H9 (cell line): Measurements from ENCODE around the gene CEP63. TPM values are rescaled to one million over a fixed set of nuclear protein-coding genes. Genes with fewer than 3 reads are reported as not detected.

Experiments used
- DNase-seq: peaks from one replicate; pipeline ENCODE4 v3.0.0-alpha.2; 2017
- H2AFZ ChIP-seq: one replicate; pipeline ENCODE4 v1.6.1; 2013; ENCODE audit warnings: mild to moderate bottlenecking, low read length, control low read depth, moderate library complexity
- H2AK5ac ChIP-seq: 2 replicates; pipeline ENCODE4 v1.6.1; 2013; ENCODE audit warnings: low read length, control low read depth, mixed read lengths; ENCODE audit not compliant: insufficient read length
- H2BK120ac ChIP-seq: one replicate; pipeline ENCODE4 v1.6.1; 2013; ENCODE audit warnings: low read depth, mild to moderate bottlenecking, low read length, control low read depth, inconsistent platforms; ENCODE audit not compliant: poor library complexity, severe bottlenecking
- H2BK12ac ChIP-seq: 2 replicates; pipeline ENCODE4 v1.6.1; 2013; ENCODE audit warnings: low read length, control low read depth, mixed read lengths, low read depth; ENCODE audit not compliant: insufficient read length
- H2BK15ac ChIP-seq: 2 replicates; pipeline ENCODE4 v1.6.1; 2013; ENCODE audit warnings: low read depth, low read length, control low read depth
- H2BK20ac ChIP-seq: one replicate; pipeline ENCODE4 v1.6.1; 2013; ENCODE audit warnings: low read depth, mild to moderate bottlenecking, low read length, control low read depth, inconsistent platforms; ENCODE audit not compliant: poor library complexity, severe bottlenecking
- H2BK5ac ChIP-seq: 2 replicates; pipeline ENCODE4 v1.6.1; 2013; ENCODE audit warnings: low read length, control low read depth, mixed read lengths; ENCODE audit not compliant: insufficient read length
- H3K14ac ChIP-seq: 2 replicates; pipeline ENCODE4 v1.6.1; 2013; ENCODE audit warnings: low read length, control low read depth; ENCODE audit not compliant: insufficient read depth
- H3K18ac ChIP-seq: 2 replicates; pipeline ENCODE4 v1.6.1; 2013; ENCODE audit warnings: low read depth, mild to moderate bottlenecking, mixed read lengths, low read length, control low read depth; ENCODE audit not compliant: insufficient read length
- H3K23ac ChIP-seq: 2 replicates; pipeline ENCODE4 v1.6.1; 2013; ENCODE audit warnings: low read length, control low read depth, mixed read lengths, low read depth; ENCODE audit not compliant: insufficient read length
- H3K23me2 ChIP-seq: 2 replicates; pipeline ENCODE4 v1.6.1; 2013; ENCODE audit warnings: low read depth, mild to moderate bottlenecking, mixed read lengths, low read length, control low read depth; ENCODE audit not compliant: insufficient read length, poor library complexity, severe bottlenecking
- H3K27ac ChIP-seq: 2 replicates; pipeline ENCODE4 v1.5.1; 2013; ENCODE audit warnings: low read length, control low read depth, mixed read lengths, low read depth; ENCODE audit not compliant: insufficient read length
- H3K27me3 ChIP-seq: 2 replicates; pipeline ENCODE4 v1.6.1; 2013; ENCODE audit warnings: low read length, control low read depth, inconsistent platforms; ENCODE audit not compliant: insufficient read depth
- H3K4ac ChIP-seq: 2 replicates; pipeline ENCODE4 v1.6.1; 2013; ENCODE audit warnings: low read depth, mild to moderate bottlenecking, control low read depth, inconsistent platforms, low read length, moderate library complexity
- H3K4me1 ChIP-seq: 2 replicates; pipeline ENCODE4 v1.6.1; 2013; ENCODE audit warnings: low read length, control low read depth, inconsistent platforms; ENCODE audit not compliant: insufficient read depth
- H3K4me2 ChIP-seq: 2 replicates; pipeline ENCODE4 v1.6.1; 2013; ENCODE audit warnings: low read length, control low read depth, mixed read lengths; ENCODE audit not compliant: insufficient read length, insufficient read depth
- H3K56ac ChIP-seq: 2 replicates; pipeline ENCODE4 v1.6.1; 2013; ENCODE audit warnings: low read depth, mild to moderate bottlenecking, mixed read lengths, low read length, control low read depth; ENCODE audit not compliant: insufficient read length
- H3K79me1 ChIP-seq: 2 replicates; pipeline ENCODE4 v1.6.1; 2013; ENCODE audit warnings: low read depth, mild to moderate bottlenecking, moderate library complexity, low read length, control low read depth, inconsistent platforms; ENCODE audit not compliant: insufficient read depth, poor library complexity, severe bottlenecking
- H3K79me2 ChIP-seq: 2 replicates; pipeline ENCODE4 v1.6.1; 2013; ENCODE audit warnings: low read length, control low read depth, inconsistent platforms; ENCODE audit not compliant: insufficient read depth
- H3K9ac ChIP-seq: 2 replicates; pipeline ENCODE4 v1.6.1; 2013; ENCODE audit warnings: low read length, control low read depth, mixed read lengths; ENCODE audit not compliant: insufficient read length; ENCODE audit errors: extremely low read depth
- H3K9me3 ChIP-seq: one replicate; pipeline ENCODE4 v1.6.1; 2013; ENCODE audit warnings: low read depth, low read length, inconsistent platforms; ENCODE audit not compliant: control insufficient read depth
- H3T11ph ChIP-seq: one replicate; pipeline ENCODE4 v1.6.1; 2013; ENCODE audit warnings: mild to moderate bottlenecking, low read length, control low read depth, inconsistent platforms
- H4K20me1 ChIP-seq: one replicate; pipeline ENCODE4 v1.6.1; 2013; ENCODE audit not compliant: control insufficient read depth, insufficient read length, insufficient read depth
- H4K5ac ChIP-seq: 2 replicates; pipeline ENCODE4 v1.6.1; 2013; ENCODE audit warnings: low read depth, mild to moderate bottlenecking, mixed read lengths, low read length, control low read depth; ENCODE audit not compliant: insufficient read length
- H4K8ac ChIP-seq: replicated peaks from 2 replicates; pipeline ENCODE4 v1.6.1; 2013; ENCODE audit warnings: low read length, control low read depth, mixed read lengths, low read depth; ENCODE audit not compliant: insufficient read length
- H4K91ac ChIP-seq: 2 replicates; pipeline ENCODE4 v1.6.1; 2013; ENCODE audit warnings: low read depth, mild to moderate bottlenecking, moderate library complexity, mixed read lengths, low read length, control low read depth; ENCODE audit not compliant: insufficient read length
- H3K27ac Mint-ChIP-seq, 3 experiments: 2 replicates in 2 of 3; 3 replicates in 1 of 3; pipeline ENCODE4 v1.8.0; 2020 to 2021; ENCODE audit warnings: mixed read lengths in 3 of 3, mild to moderate bottlenecking in 1 of 3, moderate library complexity in 1 of 3
- H3K27me3 Mint-ChIP-seq: 2 replicates; pipeline ENCODE4 v1.8.0; 2021; ENCODE audit warnings: low read depth, mild to moderate bottlenecking, moderate library complexity, mixed read lengths
- H3K36me3 Mint-ChIP-seq, 3 experiments: 2 replicates in 2 of 3; 3 replicates in 1 of 3; pipeline ENCODE4 v1.8.0; 2020 to 2021; ENCODE audit warnings: low read depth in 3 of 3, mixed read lengths in 3 of 3; ENCODE audit not compliant: insufficient read depth in 1 of 3
- H3K4me1 Mint-ChIP-seq, 2 experiments: 2 replicates each; pipeline ENCODE4 v1.8.0; 2020; ENCODE audit warnings: mixed read lengths in 2 of 2
- H3K4me3 Mint-ChIP-seq, 2 experiments: 2 replicates in 1 of 2; 3 replicates in 1 of 2; pipeline ENCODE4 v1.8.0; 2020 to 2021; ENCODE audit warnings: mild to moderate bottlenecking in 2 of 2, mixed read lengths in 2 of 2, moderate library complexity in 1 of 2
- H3K9me3 Mint-ChIP-seq, 2 experiments: 2 replicates in 1 of 2; 3 replicates in 1 of 2; pipeline ENCODE4 v1.8.0; 2020; ENCODE audit warnings: mild to moderate bottlenecking in 2 of 2, mixed read lengths in 2 of 2, moderate library complexity in 1 of 2
- CTCF ChIP-seq: fragments of 200-600 bp; sonication (generic); conservative IDR thresholded peaks from 3 replicates; pipeline ENCODE4 v1.8.0; 2021; ENCODE audit warnings: antibody characterized with exemption, mild to moderate bottlenecking
- WGBS: extraction: QIAGEN DNeasy Blood & Tissue Kit; methylation state at CpG from one replicate; pipeline ENCODE4 v1.1.7; 2013; ENCODE audit warnings: missing lambda C conversion rate, low lambda C conversion rate, mixed read lengths; ENCODE audit not compliant: insufficient read length; ENCODE audit errors: extremely low coverage; 5-methylcytosine and 5-hydroxymethylcytosine counted together
- total RNA-seq: library from RNA; stranded (reverse); gene quantifications from 2 replicates; pipeline ENCODE4 v1.2.1, GENCODE V29; 2021

The CEP63 gene
- total RNA-seq, 1 experiment from 2014 or later = 16.2 TPM

GRCh38 chr3:134527037-134527436 is 41.2 kb downstream of the CEP63 start:
- Histone ChIP-seq H3T11ph (no peak overlapping the region), H2AFZ (no peak overlapping the region), H3K4me2 (no peak overlapping the region), H2BK20ac (no peak overlapping the region), H3K9ac (no peak overlapping the region), H3K9me3 (no peaks in the 10 kb centered on the region), H2BK120ac (no peak overlapping the region), H4K91ac (no peak overlapping the region), H4K5ac (no peak overlapping the region), H3K18ac (no peak overlapping the region), H3K4ac (no peak overlapping the region), H4K8ac (no peak overlapping the region), H3K23ac (no peak overlapping the region), H2BK15ac (no peak overlapping the region), H3K79me2 (no peaks in the 10 kb centered on the region), H3K27ac (no peak overlapping the region), H2BK12ac (no peak overlapping the region), H3K56ac (no peak overlapping the region), H3K4me1 (peaks cover 3% of the 10 kb centered on the region; the same call in 1 of the 2 replicates), H2BK5ac (no peak overlapping the region), H3K79me1 (no peaks in the 10 kb centered on the region), H3K14ac (no peak overlapping the region; the same call in 1 of the 2 replicates), H2AK5ac (no peak overlapping the region), H3K27me3 (no peaks in the 10 kb centered on the region), H3K23me2 (no peaks in the 10 kb centered on the region), H4K20me1 (no peaks in the 10 kb centered on the region)
- Mint-ChIP-seq H3K36me3 (peaks cover 33 to 42% (median 35%) of the 10 kb centered on the region in 3 experiments), H3K27ac (no peak overlapping the region; a peak in 1 of 7 replicates), H3K9me3 (peaks cover 32 to 35% of the 10 kb centered on the region in 2 experiments), H3K4me3 (no peak overlapping the region), H3K27me3 (peaks cover 3% of the 10 kb centered on the region; the same call in 1 of the 2 replicates), H3K4me1 (peaks cover 2 to 6% of the 10 kb centered on the region in 2 experiments)
- peak; percentile 71 for TF ChIP-seq CTCF
- WGBS = no CpG with 5 or more reads among the region's 4 CpGs
- DNase-seq = peak; percentile 67
